Esophagus muscularis mucosa (tissue), 4 donors: ENCODE data around the gene CUL4A.

ENCODE experiments used
- EP300 ChIP-seq: sonication (generic); formaldehyde crosslinking; IDR thresholded peaks from one replicate; pipeline ENCODE4 v1.6.1; 2017; ENCODE audit warnings: antibody characterized with exemption
- POLR2A ChIP-seq: fragments of 450-650 bp; IDR thresholded peaks from one replicate; pipeline ENCODE4 v1.6.1; 2017; ENCODE audit warnings: antibody characterized with exemption, moderate library complexity, mild to moderate bottlenecking, low read depth
- TF ChIP-seq, protein P1 (sequence below), 3 experiments: fragments of 200-600 bp in 2 of 3; fragments of 450-650 bp in 1 of 3; sonication (generic) in 2 of 3; IDR thresholded peaks; one replicate each; pipeline ENCODE4 v1.5.1; 2017 to 2019; ENCODE audit warnings: antibody characterized with exemption in 3 of 3, mild to moderate bottlenecking in 2 of 3, moderate library complexity in 1 of 3

DNA sequence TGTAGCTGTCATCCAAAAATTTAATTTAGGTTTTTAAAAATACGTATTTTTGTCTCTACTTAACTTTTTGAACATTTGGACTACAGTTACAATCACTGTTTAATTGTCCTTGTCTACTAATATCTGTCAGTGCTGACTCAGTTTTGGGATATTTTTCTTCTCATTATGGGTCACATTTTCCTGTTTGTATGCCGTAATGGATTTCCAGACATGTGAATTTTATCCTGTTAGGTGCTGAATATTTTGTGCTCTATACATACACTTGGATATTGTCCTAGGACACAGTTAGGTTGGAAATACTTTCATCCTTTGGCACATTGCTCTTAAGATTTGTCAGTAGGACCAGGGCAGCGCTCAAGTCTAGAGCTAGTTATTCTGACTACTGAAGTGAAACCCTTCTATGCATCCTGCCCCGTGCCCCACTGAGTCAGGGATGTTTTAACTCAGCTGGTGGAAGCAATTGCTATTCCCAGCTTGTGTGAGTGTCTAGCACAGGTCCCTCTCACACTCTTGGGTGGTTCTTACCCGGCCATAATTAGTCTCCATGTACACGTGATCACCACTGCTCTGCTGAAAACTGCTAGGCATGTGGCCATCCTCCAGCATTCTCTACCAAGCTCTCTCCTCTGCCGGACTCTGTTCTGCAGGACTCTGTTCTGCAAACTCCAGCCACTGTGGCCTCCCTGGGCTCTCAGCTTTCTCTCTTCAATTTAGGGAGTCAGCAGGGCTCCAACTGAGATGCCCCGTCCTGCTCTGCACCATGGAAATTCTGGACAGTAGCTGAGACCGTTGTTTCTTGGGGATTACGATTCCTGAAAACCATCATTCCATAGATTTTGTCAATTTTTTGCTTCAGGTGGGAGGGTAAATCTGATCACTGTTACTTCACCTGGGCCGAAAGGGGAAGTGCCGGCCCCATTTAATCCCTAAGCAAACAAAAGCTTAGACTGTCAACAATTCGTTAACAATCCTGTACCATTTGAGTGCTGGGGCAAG lies 39.8 kb upstream of the CUL4A start:
- TF ChIP-seq, protein P1, sequence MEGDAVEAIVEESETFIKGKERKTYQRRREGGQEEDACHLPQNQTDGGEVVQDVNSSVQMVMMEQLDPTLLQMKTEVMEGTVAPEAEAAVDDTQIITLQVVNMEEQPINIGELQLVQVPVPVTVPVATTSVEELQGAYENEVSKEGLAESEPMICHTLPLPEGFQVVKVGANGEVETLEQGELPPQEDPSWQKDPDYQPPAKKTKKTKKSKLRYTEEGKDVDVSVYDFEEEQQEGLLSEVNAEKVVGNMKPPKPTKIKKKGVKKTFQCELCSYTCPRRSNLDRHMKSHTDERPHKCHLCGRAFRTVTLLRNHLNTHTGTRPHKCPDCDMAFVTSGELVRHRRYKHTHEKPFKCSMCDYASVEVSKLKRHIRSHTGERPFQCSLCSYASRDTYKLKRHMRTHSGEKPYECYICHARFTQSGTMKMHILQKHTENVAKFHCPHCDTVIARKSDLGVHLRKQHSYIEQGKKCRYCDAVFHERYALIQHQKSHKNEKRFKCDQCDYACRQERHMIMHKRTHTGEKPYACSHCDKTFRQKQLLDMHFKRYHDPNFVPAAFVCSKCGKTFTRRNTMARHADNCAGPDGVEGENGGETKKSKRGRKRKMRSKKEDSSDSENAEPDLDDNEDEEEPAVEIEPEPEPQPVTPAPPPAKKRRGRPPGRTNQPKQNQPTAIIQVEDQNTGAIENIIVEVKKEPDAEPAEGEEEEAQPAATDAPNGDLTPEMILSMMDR (IDR thresholded peaks at IDR 0.05): no peak
- TF ChIP-seq POLR2A (no peak), EP300 (no peak)
